Measurements from ENCODE around the gene UNC5C.

UNC5C gene

GRCh38 chr4:95219109-95219508, 329.7 kb downstream of the UNC5C start:
- no peak overlapping the region for H3K27ac Mint-ChIP-seq
- no peaks in the 10 kb centered on the region for H3K9me3 Mint-ChIP-seq (ENCODE audit: low read depth)
- no peaks in the 10 kb centered on the region for H3K36me3 Mint-ChIP-seq
- no peaks in the 10 kb centered on the region for H3K27me3 Mint-ChIP-seq
- no peaks in the 10 kb centered on the region for H3K4me1 Mint-ChIP-seq (ENCODE audit: low read depth)
- H3K4me3 Mint-ChIP-seq: no peak overlapping the region

DNA sequence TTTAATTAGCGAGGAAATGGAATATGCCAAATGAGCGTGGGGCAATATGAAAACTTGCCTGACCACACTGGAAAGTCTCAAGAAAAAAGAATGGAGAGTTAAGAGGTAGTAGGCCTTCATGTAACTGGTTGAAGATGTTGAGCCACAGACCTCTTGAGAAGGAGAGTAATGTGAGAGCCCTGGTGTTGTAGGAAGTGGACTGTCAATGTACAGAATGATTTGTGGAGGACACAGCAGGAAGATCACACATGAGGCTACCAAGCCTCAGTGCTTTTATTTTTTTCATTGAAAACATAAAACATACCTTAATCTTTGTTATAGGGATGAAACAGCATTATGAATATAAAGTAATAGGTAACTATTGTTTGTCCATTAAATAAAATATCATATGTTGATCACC, 331.6 kb downstream of the UNC5C start:
- Mint-ChIP-seq H3K27me3 (no peaks in the 10 kb centered on the region), H3K4me3 (no peak overlapping the region), H3K36me3 (no peaks in the 10 kb centered on the region), H3K27ac (no peak overlapping the region), H3K9me3 (ENCODE audit: low read depth) (no peaks in the 10 kb centered on the region), H3K4me1 (ENCODE audit: low read depth) (no peaks in the 10 kb centered on the region)

DNA sequence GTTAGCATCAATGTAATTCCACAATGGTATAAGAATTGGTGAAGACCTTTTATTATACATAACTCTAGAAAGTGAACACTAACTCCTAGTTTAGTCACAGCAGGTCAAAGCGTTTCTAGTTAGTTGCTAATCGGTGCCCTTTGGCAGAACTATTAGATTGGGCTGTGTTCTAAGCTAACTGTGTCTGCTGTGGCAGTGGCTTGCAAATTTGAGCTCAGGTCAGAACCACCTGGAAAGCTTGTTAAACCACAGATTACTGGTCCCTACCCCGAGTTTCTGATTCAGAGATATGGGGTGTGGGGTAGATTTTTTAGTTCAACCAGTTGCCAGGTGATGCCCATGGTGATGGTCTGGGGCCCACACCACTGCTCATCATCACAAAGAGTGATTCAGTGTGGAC, 332.1 kb downstream of the UNC5C start:
- Mint-ChIP-seq H3K27ac (no peak overlapping the region), H3K27me3 (no peaks in the 10 kb centered on the region), H3K36me3 (no peaks in the 10 kb centered on the region), H3K9me3 (ENCODE audit: low read depth) (no peaks in the 10 kb centered on the region), H3K4me1 (ENCODE audit: low read depth) (no peaks in the 10 kb centered on the region), H3K4me3 (no peak overlapping the region)

DNA sequence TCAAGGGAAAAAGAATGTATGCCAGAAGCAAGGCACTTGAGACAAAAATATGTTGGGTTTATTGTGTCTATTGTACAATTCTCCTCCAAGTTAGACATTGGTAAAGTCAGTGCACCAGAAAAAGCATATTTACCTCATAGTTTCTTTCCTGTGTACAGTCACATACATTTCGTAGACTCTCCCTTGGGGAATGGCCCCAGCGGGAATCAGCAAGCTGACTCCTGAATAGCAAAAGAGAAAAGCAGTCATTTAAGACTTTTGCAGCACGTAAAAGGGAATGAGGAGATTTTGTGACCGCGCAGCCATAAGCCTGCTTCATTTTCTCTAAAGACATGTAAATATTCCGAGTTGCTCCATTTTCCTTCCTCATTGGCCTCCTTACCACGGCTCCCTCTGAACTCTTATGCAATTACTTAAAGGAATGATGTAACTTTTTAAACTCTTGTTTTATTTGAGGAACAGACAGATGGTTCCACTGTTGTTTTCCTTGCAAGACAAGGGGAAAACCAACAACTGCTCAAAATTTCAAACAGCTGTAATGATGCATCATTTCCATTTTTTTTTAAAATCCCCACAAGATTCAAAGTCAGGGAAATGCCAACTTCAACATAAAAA, 332.7 kb downstream of the UNC5C start:
- no peak overlapping the region for H3K27ac Mint-ChIP-seq
- H3K27me3 Mint-ChIP-seq: no peaks in the 10 kb centered on the region
- no peaks in the 10 kb centered on the region for H3K36me3 Mint-ChIP-seq
- H3K4me1 Mint-ChIP-seq (ENCODE audit: low read depth): no peaks in the 10 kb centered on the region
- no peak overlapping the region for H3K4me3 Mint-ChIP-seq
- no peaks in the 10 kb centered on the region for H3K9me3 Mint-ChIP-seq (ENCODE audit: low read depth)

DNA sequence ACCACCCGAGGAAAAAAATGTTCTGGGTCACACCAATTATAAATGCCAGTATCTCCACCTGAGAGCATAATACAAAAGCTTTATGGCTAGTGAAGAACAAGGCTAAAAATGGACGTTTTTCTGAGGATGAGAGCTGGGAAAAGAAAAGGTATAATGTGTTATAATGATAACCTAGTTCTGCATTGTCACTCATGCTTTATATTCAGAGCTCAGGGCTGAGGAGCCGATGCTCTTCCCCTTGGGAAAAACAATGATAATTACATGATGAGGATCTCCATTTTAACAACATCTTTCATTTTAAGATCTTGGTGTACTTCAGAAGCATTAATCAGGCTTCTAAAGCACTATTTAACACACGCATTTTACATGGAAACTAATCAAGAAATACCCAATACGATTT, 333.7 kb downstream of the UNC5C start:
- Mint-ChIP-seq H3K9me3 (ENCODE audit: low read depth) (no peaks in the 10 kb centered on the region), H3K4me1 (ENCODE audit: low read depth) (no peaks in the 10 kb centered on the region), H3K27ac (no peak overlapping the region), H3K36me3 (no peaks in the 10 kb centered on the region), H3K27me3 (no peaks in the 10 kb centered on the region), H3K4me3 (no peak overlapping the region)

DNA sequence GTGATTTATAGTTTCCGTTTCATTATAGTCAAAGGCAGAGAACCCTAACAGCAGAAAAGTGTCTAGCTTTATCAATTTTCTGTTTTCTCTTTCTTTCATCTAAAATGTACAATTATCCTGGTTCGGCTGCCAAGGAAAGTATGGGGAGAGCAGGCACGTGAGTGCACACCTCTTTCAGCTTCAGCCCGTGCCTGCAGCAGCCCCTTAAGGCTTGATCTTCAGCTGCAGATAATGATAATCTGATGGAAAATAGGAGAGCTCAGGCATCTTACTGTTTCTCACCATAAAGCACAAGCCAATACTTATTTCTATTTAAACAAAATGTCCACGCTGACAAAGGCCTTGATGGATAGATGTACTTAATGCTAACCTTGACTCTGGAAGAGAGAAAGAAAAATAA, 334.4 kb downstream of the UNC5C start:
- Mint-ChIP-seq H3K27me3 (no peaks in the 10 kb centered on the region), H3K4me3 (no peak overlapping the region), H3K4me1 (ENCODE audit: low read depth) (no peaks in the 10 kb centered on the region), H3K9me3 (ENCODE audit: low read depth) (no peaks in the 10 kb centered on the region), H3K27ac (no peak overlapping the region), H3K36me3 (no peaks in the 10 kb centered on the region)

- Mint-ChIP-seq H3K4me1 (ENCODE audit: low read depth) (no peaks in the 10 kb centered on the region), H3K9me3 (ENCODE audit: low read depth) (no peaks in the 10 kb centered on the region), H3K4me3 (no peak overlapping the region), H3K27ac (no peak overlapping the region), H3K36me3 (no peaks in the 10 kb centered on the region), H3K27me3 (no peaks in the 10 kb centered on the region)
These were observed 335.4 kb downstream of the UNC5C start for GRCh38 chr4:95213366-95213765.

GRCh38 chr4:95212692-95213091, 336.1 kb downstream of the UNC5C start:
- no peaks in the 10 kb centered on the region for H3K9me3 Mint-ChIP-seq (ENCODE audit: low read depth)
- no peaks in the 10 kb centered on the region for H3K27me3 Mint-ChIP-seq
- H3K4me3 Mint-ChIP-seq: no peak overlapping the region
- H3K27ac Mint-ChIP-seq: no peak overlapping the region
- no peaks in the 10 kb centered on the region for H3K36me3 Mint-ChIP-seq
- no peaks in the 10 kb centered on the region for H3K4me1 Mint-ChIP-seq (ENCODE audit: low read depth)

DNA sequence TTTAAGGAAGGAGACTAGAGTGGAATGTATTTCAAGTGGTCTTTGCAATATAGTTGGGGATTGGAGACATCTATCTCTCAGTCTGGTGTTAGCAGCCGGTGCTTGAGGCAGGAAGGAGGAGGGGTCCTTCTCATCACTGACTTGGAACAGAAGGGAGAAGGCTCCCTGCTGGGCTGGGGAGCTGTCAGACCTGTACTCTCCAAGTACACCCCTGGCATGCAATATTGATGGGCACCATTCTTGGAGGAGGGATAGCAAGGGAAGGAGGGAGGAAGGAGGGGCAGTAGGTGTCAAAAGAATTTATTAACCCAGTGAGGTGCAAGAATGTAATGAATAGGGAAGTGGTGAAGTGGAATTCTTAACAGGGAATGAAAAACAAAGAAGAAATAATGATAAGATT, 338.8 kb downstream of the UNC5C start:
- Mint-ChIP-seq H3K36me3 (no peaks in the 10 kb centered on the region), H3K9me3 (ENCODE audit: low read depth) (no peaks in the 10 kb centered on the region), H3K4me1 (ENCODE audit: low read depth) (no peaks in the 10 kb centered on the region), H3K27me3 (no peaks in the 10 kb centered on the region), H3K4me3 (no peak overlapping the region), H3K27ac (no peak overlapping the region)

- Mint-ChIP-seq H3K4me1 (ENCODE audit: low read depth) (no peaks in the 10 kb centered on the region), H3K36me3 (no peaks in the 10 kb centered on the region), H3K9me3 (ENCODE audit: low read depth) (no peaks in the 10 kb centered on the region), H3K4me3 (no peak overlapping the region), H3K27ac (no peak overlapping the region), H3K27me3 (no peaks in the 10 kb centered on the region)
These were observed 343.9 kb downstream of the UNC5C start for GRCh38 chr4:95204873-95205272.

- Mint-ChIP-seq H3K4me1 (ENCODE audit: low read depth) (no peaks in the 10 kb centered on the region), H3K4me3 (no peak overlapping the region), H3K9me3 (ENCODE audit: low read depth) (no peaks in the 10 kb centered on the region), H3K27ac (no peak overlapping the region), H3K27me3 (no peaks in the 10 kb centered on the region), H3K36me3 (no peaks in the 10 kb centered on the region)
These were observed 344.4 kb downstream of the UNC5C start for GRCh38 chr4:95204267-95204844.

DNA sequence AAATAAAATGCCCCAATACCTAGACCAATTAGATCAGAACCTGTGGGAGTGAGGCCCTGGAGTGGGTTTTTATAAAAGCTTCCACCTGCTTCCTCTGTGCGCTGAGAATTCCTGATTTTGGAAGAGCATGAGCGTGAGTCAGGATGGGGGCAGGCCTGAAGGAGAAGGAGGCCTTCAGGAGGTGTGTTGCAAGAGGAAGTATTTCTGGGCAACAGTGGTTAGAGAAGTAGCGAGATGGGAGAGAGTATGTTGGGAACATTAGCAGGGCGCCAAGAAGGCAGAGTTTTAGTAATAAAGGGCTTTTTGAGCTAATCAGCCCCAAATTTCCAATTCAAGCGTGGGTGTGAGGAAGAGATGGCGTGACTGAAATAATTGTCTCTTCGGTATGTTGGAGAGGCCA, 349.8 kb downstream of the UNC5C start:
- H3K27ac Mint-ChIP-seq: no peak overlapping the region
- H3K4me1 Mint-ChIP-seq (ENCODE audit: low read depth): peaks cover 6% of the 10 kb centered on the region
- H3K9me3 Mint-ChIP-seq (ENCODE audit: low read depth): no peaks in the 10 kb centered on the region
- no peaks in the 10 kb centered on the region for H3K27me3 Mint-ChIP-seq
- H3K36me3 Mint-ChIP-seq: no peaks in the 10 kb centered on the region
- no peak overlapping the region for H3K4me3 Mint-ChIP-seq

DNA sequence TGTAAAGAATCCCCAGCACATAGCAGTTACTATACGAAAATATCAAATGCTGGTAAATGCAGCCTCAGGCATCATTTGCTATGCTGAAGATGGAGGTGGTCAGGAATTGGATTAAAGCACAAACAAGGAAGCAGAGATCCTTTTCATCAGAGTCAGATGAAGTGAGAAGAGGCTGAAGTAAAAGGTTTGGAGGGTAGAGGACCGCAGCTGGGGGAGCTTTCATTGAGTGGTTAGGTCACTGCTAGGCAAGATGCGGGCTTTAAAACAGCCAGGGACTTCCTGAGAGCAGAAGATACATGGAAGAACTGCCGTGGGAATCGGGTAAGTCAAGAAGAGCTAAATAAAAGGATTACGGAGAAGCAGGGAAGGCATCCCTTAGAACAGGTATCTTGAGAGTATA, 351.4 kb downstream of the UNC5C start:
- Mint-ChIP-seq H3K4me1 (ENCODE audit: low read depth) (peaks cover 19% of the 10 kb centered on the region), H3K27ac (no peak overlapping the region), H3K27me3 (no peaks in the 10 kb centered on the region), H3K36me3 (no peaks in the 10 kb centered on the region), H3K4me3 (no peak overlapping the region), H3K9me3 (ENCODE audit: low read depth) (no peaks in the 10 kb centered on the region)

DNA sequence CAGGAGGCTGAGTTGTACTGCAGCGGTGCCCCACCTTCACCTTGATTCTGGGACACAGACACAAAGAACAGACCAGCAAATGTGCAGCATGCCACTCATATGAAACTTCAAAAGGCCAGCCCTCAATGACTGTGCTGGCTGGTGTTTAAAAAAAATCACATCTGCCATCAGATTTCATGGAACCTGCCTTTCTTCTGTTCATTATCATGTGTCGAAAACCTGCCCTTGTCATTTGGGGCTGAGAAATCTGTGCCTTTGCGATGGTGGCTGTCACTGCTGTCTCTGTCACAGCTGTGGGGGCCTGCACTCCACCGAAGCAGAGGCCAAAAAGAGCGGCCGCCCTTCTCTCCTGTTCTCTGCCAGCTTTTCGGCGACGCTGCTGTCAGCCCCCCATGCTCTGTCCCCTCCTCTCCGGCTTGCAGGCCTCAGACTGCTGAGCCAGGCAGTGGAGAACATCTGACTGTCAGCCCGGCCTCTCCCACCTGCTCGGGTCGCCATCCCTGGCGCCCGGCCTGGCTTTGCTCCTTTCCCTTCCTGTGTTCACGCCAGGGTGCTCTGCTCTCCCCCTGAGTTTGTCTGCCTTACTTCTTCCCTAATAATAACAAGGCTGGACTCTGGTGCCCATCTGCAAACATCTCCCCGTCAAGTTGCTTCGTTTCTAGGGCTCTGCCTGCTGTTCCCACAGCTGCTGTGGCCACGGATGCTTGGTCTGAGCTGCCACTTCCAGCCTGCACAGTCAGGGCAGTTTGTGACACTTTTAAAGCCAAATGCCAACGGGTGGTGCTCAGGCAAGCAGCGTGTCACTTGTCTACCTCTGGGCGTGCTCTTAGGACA, 355.2 kb downstream of the UNC5C start:
- Mint-ChIP-seq H3K9me3 (ENCODE audit: low read depth) (no peaks in the 10 kb centered on the region), H3K27me3 (no peaks in the 10 kb centered on the region), H3K4me3 (no peak overlapping the region), H3K4me1 (ENCODE audit: low read depth) (peaks cover 36% of the 10 kb centered on the region), H3K27ac (peak overlapping the region; percentile 12), H3K36me3 (no peaks in the 10 kb centered on the region)

GRCh38 chr4:95191537-95191936, 357.2 kb downstream of the UNC5C start:
- no peaks in the 10 kb centered on the region for H3K9me3 Mint-ChIP-seq (ENCODE audit: low read depth)
- no peaks in the 10 kb centered on the region for H3K36me3 Mint-ChIP-seq
- H3K4me1 Mint-ChIP-seq (ENCODE audit: low read depth): peaks cover 45% of the 10 kb centered on the region
- H3K27ac Mint-ChIP-seq: no peak overlapping the region
- H3K27me3 Mint-ChIP-seq: no peaks in the 10 kb centered on the region
- no peak overlapping the region for H3K4me3 Mint-ChIP-seq

Data from activated naive CD8-positive, alpha-beta T cell (primary cell).